SK-N-SH (cell line): ENCODE results near the gene ADAMTS17. TPM values are rescaled to one million over a fixed set of nuclear protein-coding genes. Genes with fewer than 3 reads are reported as not detected.

ENCODE experiments used
- CTCF ChIA-PET: fragments of 300-600, 350-600 bp; formaldehyde crosslinking; extraction: SDS; loops from one replicate; lab custom pipeline; 2021; lab: Yijun Ruan, JAX
- POLR2A ChIA-PET: fragments of 350-600 bp; sonication (Branson Sonifier 250); formaldehyde crosslinking; extraction: SDS; loops from one replicate; lab custom pipeline; 2020; ENCODE audit warnings: antibody characterized with exemption, inconsistent platforms; lab: Yijun Ruan, JAX
- DNase-seq: peaks from one replicate; pipeline ENCODE4 v3.0.0; 2012
- H2AFZ ChIP-seq: fragments of 200-600 bp; sonication (generic); 2 replicates; pipeline ENCODE4 v1.8.1; 2016; ENCODE audit warnings: antibody characterized with exemption, mild to moderate bottlenecking, low read depth
- H3F3A ChIP-seq: fragments of 200-600 bp; sonication (generic); replicated peaks from 2 replicates; pipeline ENCODE3; 2016; ENCODE audit warnings: antibody characterized with exemption, mild to moderate bottlenecking; ENCODE audit not compliant: insufficient read depth
- H3K27ac ChIP-seq, 2 experiments: fragments of 200-500 bp in 1 of 2; fragments of 200-600 bp in 1 of 2; sonication (Bioruptor generic) in 1 of 2; sonication (generic), shearing (Covaris generic) in 1 of 2; 2 replicates each; pipeline versions ENCODE4 v1.5.1 to v1.6.1; 2014 to 2016; ENCODE audit warnings: low read depth in 2 of 2, inconsistent platforms in 1 of 2, low read length in 1 of 2, mild to moderate bottlenecking in 1 of 2, mixed read lengths in 1 of 2
- H3K27me3 ChIP-seq: fragments of 200-600 bp; sonication (generic), shearing (Covaris generic); 2 replicates; pipeline ENCODE4 v1.6.1; 2016; ENCODE audit warnings: mixed run types; ENCODE audit not compliant: insufficient read depth
- H3K36me3 ChIP-seq, 2 experiments: fragments of 200-500 bp in 1 of 2; fragments of 200-600 bp in 1 of 2; sonication (Bioruptor generic) in 1 of 2; sonication (generic) in 1 of 2; replicated peaks in 1 of 2; 2 replicates each; pipeline versions ENCODE3 to v1.5.1; 2014 to 2016; ENCODE audit warnings: low read length in 1 of 2, mild to moderate bottlenecking in 1 of 2; ENCODE audit not compliant: insufficient read depth in 2 of 2, control insufficient read depth in 1 of 2
- H3K4me1 ChIP-seq, 2 experiments: fragments of 200-500 bp in 1 of 2; fragments of 200-600 bp in 1 of 2; sonication (Bioruptor generic) in 1 of 2; sonication (generic), shearing (Covaris generic) in 1 of 2; 2 replicates each; pipeline versions ENCODE4 v1.5.1 to v1.6.1; 2014 to 2016; ENCODE audit warnings: low read depth in 1 of 2, low read length in 1 of 2, mixed run types in 1 of 2; ENCODE audit not compliant: insufficient read depth in 2 of 2, control insufficient read depth in 1 of 2
- H3K4me2 ChIP-seq: fragments of 200-600 bp; sonication (generic), shearing (Covaris generic); 2 replicates; pipeline ENCODE4 v1.6.1; 2017; ENCODE audit warnings: mixed run types
- H3K4me3 ChIP-seq, 2 experiments: fragments of 200-500 bp in 1 of 2; fragments of 200-600 bp in 1 of 2; sonication (Bioruptor generic) in 1 of 2; sonication (generic), shearing (Covaris generic) in 1 of 2; 2 replicates each; pipeline versions ENCODE4 v1.5.1 to v1.8.1; 2014 to 2016; ENCODE audit warnings: low read depth in 2 of 2, inconsistent platforms in 1 of 2, low read length in 1 of 2, mild to moderate bottlenecking in 1 of 2, mixed read lengths in 1 of 2, moderate library complexity in 1 of 2
- H3K79me2 ChIP-seq: fragments of 200-600 bp; sonication (generic); 2 replicates; pipeline ENCODE4 v1.8.1; 2017; ENCODE audit warnings: mild to moderate bottlenecking; ENCODE audit not compliant: insufficient read depth
- H3K9ac ChIP-seq: fragments of 200-600 bp; sonication (generic); 2 replicates; pipeline ENCODE4 v1.6.1; 2017; ENCODE audit warnings: mixed run types
- H3K9me2 ChIP-seq: fragments of 200-600 bp; sonication (generic); 2 replicates; pipeline ENCODE4 v1.6.1; 2017; ENCODE audit warnings: mixed run types
- H3K9me3 ChIP-seq: fragments of 200-600 bp; sonication (generic); 2 replicates; pipeline ENCODE4 v1.6.1; 2017; ENCODE audit warnings: mixed run types, mild to moderate bottlenecking, moderate library complexity
- H4K20me1 ChIP-seq: fragments of 200-600 bp; sonication (generic); 2 replicates; pipeline ENCODE4 v1.6.1; 2017; ENCODE audit warnings: mild to moderate bottlenecking, mixed run types; ENCODE audit not compliant: insufficient read depth
- GABPA ChIP-seq: IDR thresholded peaks from 2 replicates; pipeline ENCODE4 v1.4.0; 2012; ENCODE audit warnings: low read depth, mild to moderate bottlenecking
- IRF3 ChIP-seq: fragments of 150-350 bp; IDR thresholded peaks from 2 replicates; pipeline ENCODE4 v1.6.1; 2016; ENCODE audit warnings: mild to moderate bottlenecking, low read depth, low read length
- MAX ChIP-seq: IDR thresholded peaks from 2 replicates; pipeline ENCODE4 v1.4.0; 2012; ENCODE audit warnings: low read depth
- MXI1 ChIP-seq: IDR thresholded peaks from 2 replicates; pipeline ENCODE4 v1.6.1; 2012; ENCODE audit warnings: mild to moderate bottlenecking, low read depth, low read length, improper control_type of control experiment
- POLR2AphosphoS5 ChIP-seq: IDR thresholded peaks from 2 replicates; pipeline ENCODE4 v1.6.1; 2012; ENCODE audit warnings: low read depth, low read length
- RAD21 ChIP-seq: IDR thresholded peaks from 2 replicates; pipeline ENCODE4 v1.6.1; 2012; ENCODE audit warnings: mild to moderate bottlenecking, low read length
- RCOR1 ChIP-seq: fragments of 150-350 bp; IDR thresholded peaks from 2 replicates; pipeline ENCODE4 v1.6.1; 2017; ENCODE audit warnings: antibody characterized with exemption, low read length
- REST ChIP-seq: IDR thresholded peaks from 2 replicates; pipeline ENCODE4 v1.6.1; 2012; ENCODE audit warnings: mild to moderate bottlenecking, low read depth, low read length, moderate library complexity
- RXRA ChIP-seq: IDR thresholded peaks from 2 replicates; pipeline ENCODE4 v1.4.0; 2012; ENCODE audit warnings: low read depth, mild to moderate bottlenecking, borderline replicate concordance
- TAF1 ChIP-seq: IDR thresholded peaks from 2 replicates; pipeline ENCODE4 v1.6.1; 2012; ENCODE audit warnings: low read depth, mild to moderate bottlenecking, low read length, moderate library complexity, borderline replicate concordance
- YY1 ChIP-seq: IDR thresholded peaks from 2 replicates; pipeline ENCODE4 v1.4.0; 2012; ENCODE audit warnings: low read depth, mild to moderate bottlenecking
- WGBS: methylation state at CpG from one replicate; pipeline ENCODE4 v1.1.6; 2017; ENCODE audit warnings: low lambda C conversion rate; 5-methylcytosine and 5-hydroxymethylcytosine counted together
- polyA plus RNA-seq, 3 experiments: library from polyadenylated mRNA; depleted of rRNA; stranded (reverse); fragments of >200 nt; gene quantifications; 2 replicates each; pipeline ENCODE4 v1.2.3, GENCODE V29; 2012

ADAMTS17 gene
- polyA plus RNA-seq, 1 of the 3 experiments (the other 2 are of a cell fraction) = not detected

- 42% methylated on average over 8 of the region's 8 CpGs for WGBS
- H3K4me3 ChIP-seq = no peak overlapping the region
- POLR2A ChIA-PET = no interaction called here
These were observed 45.7 kb downstream of the ADAMTS17 start for GRCh38 chr15:100295939-100296565.

More at GRCh38 chr15:100295939-100296565, 45.7 kb downstream of the ADAMTS17 start:
- Histone ChIP-seq H2AFZ (no peak overlapping the region), H3K27ac (no peak overlapping the region), H3K9ac (no peak overlapping the region), H3K79me2 (no peaks in the 10 kb centered on the region), H3K4me1 (no peaks in the 10 kb centered on the region), H3K9me3 (no peaks in the 10 kb centered on the region), H3F3A (no peaks in the 10 kb centered on the region), H3K27me3 (no peaks in the 10 kb centered on the region), H4K20me1 (no peaks in the 10 kb centered on the region), H3K36me3 (no peaks in the 10 kb centered on the region), H3K9me2 (no peaks in the 10 kb centered on the region), H3K4me2 (no peak overlapping the region)
- CTCF ChIA-PET = no interaction called here
- no peak for DNase-seq
- no peak for TF ChIP-seq GABPA
- no peak for TF ChIP-seq RXRA
- no peak for TF ChIP-seq MAX
- TF ChIP-seq REST = no peak
- no peak for TF ChIP-seq POLR2AphosphoS5
- no peak for TF ChIP-seq TAF1
- TF ChIP-seq IRF3 = no peak
- no peak for TF ChIP-seq RCOR1
- TF ChIP-seq RAD21 = no peak
- TF ChIP-seq MXI1 = no peak
- TF ChIP-seq YY1 = no peak
